HG03045 (cell line): ENCODE measurements around the gene ADARB1.

Experiments used
- ATAC-seq: cut with Tn5 transposase; IDR thresholded peaks from one replicate; pipeline ENCODE4 v1.9.1; 2021; ENCODE audit warnings: mild to moderate bottlenecking, moderate library complexity; ENCODE audit not compliant: unreplicated experiment

ADARB1 gene

GRCh38 chr21:45220714-45221490, 146.5 kb downstream of the ADARB1 start:
- no peak for ATAC-seq

DNA sequence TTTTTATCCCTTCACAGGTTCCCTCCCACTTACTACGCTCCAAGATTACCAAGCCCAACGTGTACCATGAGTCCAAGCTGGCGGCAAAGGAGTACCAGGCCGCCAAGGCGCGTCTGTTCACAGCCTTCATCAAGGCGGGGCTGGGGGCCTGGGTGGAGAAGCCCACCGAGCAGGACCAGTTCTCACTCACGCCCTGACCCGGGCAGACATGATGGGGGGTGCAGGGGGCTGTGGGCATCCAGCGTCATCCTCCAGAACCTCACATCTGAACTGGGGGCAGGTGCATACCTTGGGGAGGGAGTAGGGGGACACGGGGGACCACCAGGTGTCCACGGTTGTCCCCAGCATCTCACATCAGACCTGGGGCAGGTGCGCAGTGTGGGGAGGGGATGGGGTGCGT, 147.6 kb downstream of the ADARB1 start:
- no peak for ATAC-seq

- no peak for ATAC-seq
Observed at GRCh38 chr21:45223236-45224185, 149.1 kb downstream of the ADARB1 start.

DNA sequence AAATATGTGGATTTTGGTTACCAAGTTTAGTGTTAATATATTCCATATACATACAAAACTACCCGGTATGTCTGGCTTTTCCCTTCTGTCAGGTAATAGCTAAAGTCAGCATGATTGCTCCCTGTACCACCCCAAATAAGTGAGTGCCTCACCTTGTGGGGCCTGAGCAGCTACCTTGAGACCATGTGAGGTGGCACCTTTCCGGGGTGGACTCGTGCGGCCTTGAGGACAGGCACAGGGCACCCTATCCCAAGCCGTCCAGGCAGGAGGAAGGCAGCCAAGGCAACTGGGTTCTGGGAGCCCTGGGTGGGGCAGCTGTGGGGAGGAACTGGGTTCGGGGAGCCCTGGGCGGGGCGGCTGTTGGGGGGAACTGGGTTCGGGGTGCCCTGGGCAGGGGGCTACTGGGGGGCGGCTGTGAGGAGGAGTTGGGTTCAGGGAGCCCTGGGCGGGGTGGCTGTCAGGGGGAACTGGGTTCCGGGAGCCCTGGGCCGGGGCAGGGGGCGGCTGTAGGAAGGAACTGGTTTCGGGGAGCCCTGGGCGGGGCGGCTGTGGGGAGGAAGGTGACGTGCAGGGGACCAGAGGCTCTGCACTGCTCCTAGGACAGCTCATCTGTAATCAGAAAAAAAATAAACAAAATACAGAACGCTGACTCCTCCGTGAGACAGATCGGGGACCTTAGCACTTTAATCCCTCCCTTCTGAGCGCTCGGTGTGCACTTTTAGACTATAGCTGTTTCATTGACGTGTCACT, 150.0 kb downstream of the ADARB1 start:
- no peak for ATAC-seq

GRCh38 chr21:45225041-45225740, 150.8 kb downstream of the ADARB1 start:
- ATAC-seq = no peak

GRCh38 chr21:45225741-45226327, 151.5 kb downstream of the ADARB1 start:
- ATAC-seq = no peak

GRCh38 chr21:45226540-45227326, 152.4 kb downstream of the ADARB1 start:
- no peak for ATAC-seq

- no peak for ATAC-seq
Observed at GRCh38 chr21:45227735-45228134, 153.4 kb downstream of the ADARB1 start.

GRCh38 chr21:45228171-45228641, 153.8 kb downstream of the ADARB1 start:
- ATAC-seq = no peak

DNA sequence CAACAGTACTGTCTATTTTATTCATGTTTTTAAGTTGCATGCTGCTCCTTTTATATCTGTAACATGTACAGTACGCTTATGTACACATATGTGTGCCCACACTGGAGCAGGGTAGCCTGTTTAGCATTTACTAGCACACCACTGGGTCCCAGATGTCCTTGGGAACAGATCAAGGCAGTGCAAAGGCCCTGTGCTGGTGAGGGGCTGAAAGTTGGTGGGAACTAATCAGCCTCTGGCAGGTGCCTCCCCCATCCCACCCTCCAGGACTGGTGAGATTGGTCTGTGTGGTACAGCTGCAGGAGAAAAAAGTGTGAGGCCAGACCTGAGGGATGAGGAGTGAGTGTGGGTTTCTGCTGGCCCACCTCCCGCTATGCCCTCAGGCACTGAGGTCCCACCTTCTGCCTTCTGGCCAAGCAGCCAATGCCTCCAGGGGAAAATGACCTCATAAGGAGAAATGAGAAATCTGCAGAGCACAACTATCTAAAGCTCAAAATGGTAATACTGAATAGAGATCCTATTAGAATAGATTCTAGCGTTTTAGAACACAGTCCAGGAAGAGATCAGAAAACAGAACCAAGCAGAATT, 154.4 kb downstream of the ADARB1 start:
- no peak for ATAC-seq

GRCh38 chr21:45231705-45232104, 157.3 kb downstream of the ADARB1 start:
- ATAC-seq = no peak

DNA sequence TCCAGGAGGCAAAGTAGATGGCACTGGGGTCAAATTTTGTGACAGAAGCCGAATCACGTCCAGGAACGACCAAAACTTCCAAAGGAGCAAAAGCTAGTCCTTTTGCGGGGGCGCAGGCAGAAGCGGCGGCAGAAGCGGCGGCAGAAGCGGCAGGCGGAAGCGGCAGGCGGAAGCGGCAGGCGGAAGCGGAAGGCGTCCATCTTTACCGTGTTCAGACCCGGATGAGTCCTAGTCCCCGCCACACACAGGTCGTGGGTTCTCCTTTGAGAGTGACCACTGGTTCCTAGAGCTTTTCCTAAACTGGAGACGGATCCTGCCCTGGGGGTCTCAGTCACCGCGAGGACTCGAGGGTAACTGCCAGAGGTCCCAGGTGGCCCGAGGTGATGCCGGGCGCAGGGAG, 159.7 kb downstream of the ADARB1 start:
- no peak for ATAC-seq

GRCh38 chr21:45234965-45235364, 160.6 kb downstream of the ADARB1 start:
- ATAC-seq = no peak

DNA sequence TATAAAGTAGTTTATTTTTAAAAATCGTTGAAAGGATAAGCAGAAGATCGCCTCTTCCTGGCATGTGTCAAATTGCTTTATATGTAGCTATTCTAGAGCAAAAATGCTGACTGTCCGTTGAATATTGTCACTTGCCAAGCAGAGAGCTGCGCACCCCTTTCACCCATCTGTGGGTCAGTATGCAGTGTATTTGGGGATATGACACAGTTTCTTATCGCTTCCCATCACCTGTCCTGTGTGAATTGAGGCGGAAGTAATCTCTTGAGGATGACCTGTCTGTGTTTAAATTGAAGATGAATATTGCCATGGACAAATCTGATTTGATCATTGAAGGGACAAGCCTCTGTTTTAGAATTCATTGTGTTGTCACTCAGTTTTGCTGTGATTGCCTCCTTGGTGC, 161.1 kb downstream of the ADARB1 start:
- no peak for ATAC-seq

DNA sequence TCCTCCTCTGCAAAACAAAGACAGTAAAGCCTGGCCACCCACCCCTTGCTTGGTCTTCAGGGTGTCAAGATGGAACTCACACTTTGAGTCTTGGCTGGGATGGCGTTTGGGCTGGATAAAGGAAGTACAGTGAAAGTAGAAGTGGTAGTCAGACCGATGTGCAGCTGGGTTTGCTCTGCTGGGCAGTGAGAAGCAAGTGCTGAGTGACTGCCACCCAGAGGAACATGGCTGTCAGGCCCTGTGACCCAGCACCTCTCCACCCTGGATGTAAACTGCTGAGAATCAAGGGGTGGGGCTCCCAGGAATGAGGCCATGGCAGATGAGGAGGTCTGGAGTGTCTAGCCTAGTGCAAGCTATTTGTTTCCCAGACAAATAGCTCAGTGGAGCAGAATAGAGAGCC, 162.1 kb downstream of the ADARB1 start:
- ATAC-seq = no peak

DNA sequence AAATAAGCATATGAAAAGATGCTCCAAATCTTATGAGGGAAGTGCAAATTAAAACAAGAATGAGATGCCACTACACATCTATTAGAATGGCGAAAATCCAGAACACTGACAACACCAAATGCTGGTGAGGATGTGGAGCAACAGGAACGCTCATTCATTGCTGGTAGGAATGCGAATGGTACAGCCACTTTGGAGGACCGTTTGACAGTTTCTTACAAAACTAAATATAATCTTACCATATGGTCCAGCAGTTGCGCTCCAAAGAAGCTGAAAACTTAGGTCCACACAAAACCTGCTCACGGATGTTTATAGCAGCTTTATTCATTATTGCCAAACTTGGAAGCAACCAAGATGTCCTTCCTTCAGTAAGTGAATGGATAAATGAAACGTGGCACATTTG, 163.0 kb downstream of the ADARB1 start:
- ATAC-seq = no peak

DNA sequence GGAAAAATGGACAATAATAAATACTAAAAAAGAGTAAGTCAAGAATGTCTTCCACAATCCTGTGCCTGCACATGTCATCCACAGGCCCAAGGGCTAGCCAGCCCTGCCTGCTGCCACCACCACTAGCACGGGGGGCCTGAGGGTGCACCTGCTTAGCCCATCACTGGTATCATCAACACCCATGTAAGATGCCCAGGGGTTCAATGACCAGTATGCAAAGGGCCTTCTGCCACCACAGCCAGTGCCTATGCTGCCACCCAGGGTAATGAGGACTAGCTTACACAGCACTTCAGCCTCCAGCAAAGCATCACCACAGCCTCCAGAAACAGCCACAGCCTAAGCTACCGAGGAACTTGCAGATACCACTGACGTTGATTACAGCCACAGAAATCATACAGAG, 167.0 kb downstream of the ADARB1 start:
- ATAC-seq = no peak

- ATAC-seq = no peak
Observed at GRCh38 chr21:45243603-45244002, 169.2 kb downstream of the ADARB1 start.

DNA sequence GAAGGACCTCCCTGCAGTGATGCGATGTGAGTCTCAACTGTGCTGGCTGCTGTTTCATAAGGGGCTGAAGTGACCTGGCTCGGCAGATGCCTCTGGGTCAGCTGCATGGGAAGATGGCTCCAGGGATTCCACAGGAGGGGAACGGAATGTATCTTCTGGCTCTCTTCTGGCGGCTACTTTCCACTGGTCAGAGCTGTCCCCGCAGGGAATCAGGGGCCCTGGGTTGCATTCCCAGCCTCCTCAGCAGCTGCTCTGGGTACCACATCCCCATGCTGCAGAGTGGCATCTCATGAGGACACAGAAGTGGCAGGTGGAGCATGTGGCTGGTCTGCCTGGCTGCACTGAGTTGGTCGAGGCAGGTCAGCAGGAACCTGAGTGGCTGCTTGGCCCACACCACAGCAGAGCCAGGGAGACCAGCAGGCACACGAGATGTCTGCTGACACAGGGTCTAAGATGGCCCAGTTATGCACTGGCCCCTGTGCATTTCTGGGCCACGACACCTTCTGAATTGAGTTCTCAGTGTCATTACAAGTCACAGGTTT, 170.5 kb downstream of the ADARB1 start:
- no peak for ATAC-seq
